Glomerular visceral epithelial cell (primary cell): ENCODE data around the gene PDZK1.
"Not testable (repeated sequence)": the region's sequence is repeated elsewhere in the genome, so short reads cannot be mapped to it uniquely, and the experiment has no call there.

Experiments
- DNase-seq: peaks from one replicate; pipeline ENCODE4 v3.0.0-alpha.2; 2016; ENCODE audit errors: extremely low spot score

The PDZK1 gene

GRCh38 chr1:145656245-145656943 lies 50.8 kb downstream of the PDZK1 start:
- not testable (repeated sequence) for DNase-seq

- not testable (repeated sequence) for DNase-seq
Measured at GRCh38 chr1:145643990-145644389, 63.2 kb downstream of the PDZK1 start.

- DNase-seq: not testable (repeated sequence)
Measured at GRCh38 chr1:145641886-145642285, 65.3 kb downstream of the PDZK1 start.

- DNase-seq: not testable (repeated sequence)
Measured at GRCh38 chr1:145636237-145636636, 70.9 kb downstream of the PDZK1 start.

- not testable (repeated sequence) for DNase-seq
Measured at GRCh38 chr1:145622177-145622576, 85.0 kb downstream of the PDZK1 start.
